ENCODE data around the gene MPPED2. TPM values are rescaled to one million over a fixed set of nuclear protein-coding genes. Genes with fewer than 3 reads are reported as not detected.

The MPPED2 gene
- total and polyA plus RNA-seq, 12 donors: 2.2 to 15.1 (median 10.4) TPM

DNA sequence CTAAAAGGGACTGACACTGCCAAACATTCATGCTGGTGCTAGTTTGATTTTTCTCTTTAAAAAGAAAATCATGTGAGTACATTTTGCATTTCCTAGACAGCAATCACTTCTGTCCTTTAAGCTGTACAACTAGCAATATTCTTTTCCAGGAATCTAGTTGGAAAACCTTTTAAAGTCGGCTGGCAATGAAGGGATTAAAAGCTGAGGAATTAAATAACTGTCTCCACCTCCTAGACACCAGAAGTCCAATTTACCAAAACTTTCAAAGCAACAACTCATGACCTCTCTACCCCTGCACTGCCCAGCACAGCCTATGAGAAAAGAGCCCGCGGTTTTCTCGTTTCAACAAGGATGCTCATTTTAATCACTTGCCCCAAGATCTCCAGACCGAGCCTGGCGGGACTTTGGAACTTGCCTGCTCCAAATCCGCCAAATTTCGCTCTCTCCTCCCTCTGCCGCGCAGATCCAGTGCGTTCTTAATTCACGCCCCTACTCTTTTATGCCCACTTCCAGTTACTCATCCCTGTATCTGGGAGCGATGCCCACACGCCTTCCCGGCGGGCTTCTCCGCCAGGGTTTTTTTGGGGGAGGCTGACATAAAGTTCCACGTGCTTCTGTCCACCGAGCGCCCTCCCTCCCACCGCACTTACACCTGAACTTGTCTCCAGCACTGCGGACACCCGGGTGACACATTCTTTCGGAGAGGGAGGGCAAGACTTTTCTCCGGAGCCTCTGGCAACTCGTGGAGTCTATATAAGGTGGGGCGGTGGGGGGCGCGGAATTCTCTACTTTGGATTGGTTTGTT is 2.5 kb downstream of the MPPED2 start:
- H3K36me3 ChIP-seq: peaks cover 0 to 17% (median 0%) of the 10 kb centered on the region in 9 donors
- H3K4me1 ChIP-seq: peaks cover 0 to 20% (median 9%) of the 10 kb centered on the region in 9 donors
- peak overlapping the region; percentile 72 to 96 (median 90) for H3K4me3 ChIP-seq
- intact Hi-C loops (cut with DNase I): loop anchor here in 9 of 10 donors (5.0 to 10.0 kb wide), 11 partner anchors 96 to 331 kb away; no protein-coding TSS in a partner anchor
- H3K9me3 ChIP-seq: no peaks in the 10 kb centered on the region
- peaks cover 0 to 48% (median 0%) of the 10 kb centered on the region in 7 donors for H3K27me3 ChIP-seq
- DNase-seq: peak; percentile 6 to 12
- TF ChIP-seq, protein P1, sequence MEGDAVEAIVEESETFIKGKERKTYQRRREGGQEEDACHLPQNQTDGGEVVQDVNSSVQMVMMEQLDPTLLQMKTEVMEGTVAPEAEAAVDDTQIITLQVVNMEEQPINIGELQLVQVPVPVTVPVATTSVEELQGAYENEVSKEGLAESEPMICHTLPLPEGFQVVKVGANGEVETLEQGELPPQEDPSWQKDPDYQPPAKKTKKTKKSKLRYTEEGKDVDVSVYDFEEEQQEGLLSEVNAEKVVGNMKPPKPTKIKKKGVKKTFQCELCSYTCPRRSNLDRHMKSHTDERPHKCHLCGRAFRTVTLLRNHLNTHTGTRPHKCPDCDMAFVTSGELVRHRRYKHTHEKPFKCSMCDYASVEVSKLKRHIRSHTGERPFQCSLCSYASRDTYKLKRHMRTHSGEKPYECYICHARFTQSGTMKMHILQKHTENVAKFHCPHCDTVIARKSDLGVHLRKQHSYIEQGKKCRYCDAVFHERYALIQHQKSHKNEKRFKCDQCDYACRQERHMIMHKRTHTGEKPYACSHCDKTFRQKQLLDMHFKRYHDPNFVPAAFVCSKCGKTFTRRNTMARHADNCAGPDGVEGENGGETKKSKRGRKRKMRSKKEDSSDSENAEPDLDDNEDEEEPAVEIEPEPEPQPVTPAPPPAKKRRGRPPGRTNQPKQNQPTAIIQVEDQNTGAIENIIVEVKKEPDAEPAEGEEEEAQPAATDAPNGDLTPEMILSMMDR (IDR thresholded peaks at IDR 0.05): no peak
- peak overlapping the region in 1 of 10 donors; percentile 3 for H3K27ac ChIP-seq
- ATAC-seq: peak in 6 of 8 donors; percentile 4 to 43 (median 15)
- 22 to 32% methylated on average over 29 of the region's 29 CpGs for WGBS, 2 donors

DNA sequence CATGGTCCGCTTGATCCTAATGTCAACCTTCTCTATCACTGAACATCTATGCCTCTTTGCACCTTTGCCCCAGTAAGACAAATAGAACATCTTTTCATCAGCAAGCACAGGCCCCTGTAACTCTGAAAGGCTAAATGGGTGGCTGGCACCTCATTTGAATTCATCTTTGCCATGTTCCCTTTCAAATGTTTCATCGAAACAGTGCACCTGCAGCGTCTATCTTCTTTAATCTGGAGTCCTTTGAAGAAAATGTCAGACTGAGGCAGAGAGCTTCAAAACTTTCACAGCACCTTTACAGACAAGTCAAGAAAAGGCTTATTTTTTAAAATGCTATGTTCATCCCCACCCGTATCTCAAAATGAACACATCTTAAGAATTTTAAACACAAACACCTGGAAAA is 3.4 kb downstream of the MPPED2 start:
- 96 to 97% methylated on average over 4 of the region's 4 CpGs for WGBS, 2 donors
- ATAC-seq (no peak), DNase-seq (no peak)
- Histone ChIP-seq H3K36me3 (peaks cover 0 to 26% (median 0%) of the 10 kb centered on the region in 9 donors), H3K9me3 (no peaks in the 10 kb centered on the region), H3K4me3 (no peak overlapping the region), H3K4me1 (peaks cover 0 to 20% (median 9%) of the 10 kb centered on the region in 9 donors), H3K27ac (no peak overlapping the region), H3K27me3 (peaks cover 0 to 41% (median 0%) of the 10 kb centered on the region in 7 donors)
- intact Hi-C loops (cut with DNase I): loop anchor here in 9 of 10 donors (5.0 to 10.0 kb wide), 11 partner anchors 95 to 332 kb away; no protein-coding TSS in a partner anchor
- TF ChIP-seq, protein P1 (IDR thresholded peaks at IDR 0.05): no peak

DNA sequence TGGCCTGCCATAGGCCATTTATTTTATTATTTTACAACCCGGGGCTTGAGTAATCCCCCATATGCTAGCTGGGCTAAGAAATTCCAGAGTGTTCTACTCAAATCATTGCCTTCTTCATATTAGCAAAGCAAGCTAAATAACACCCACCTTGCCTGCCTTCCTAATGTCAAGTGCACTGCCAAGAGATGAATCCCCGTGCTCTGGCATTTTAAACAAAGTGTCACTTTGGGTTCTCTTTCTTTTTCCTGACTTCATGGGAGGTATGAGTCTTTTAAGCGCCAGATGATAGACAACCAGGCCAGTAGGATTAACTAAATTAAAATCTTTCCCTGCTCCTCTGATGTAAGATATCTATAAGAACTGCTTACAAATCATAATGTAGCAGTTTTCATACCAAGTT is 4.5 kb downstream of the MPPED2 start:
- intact Hi-C loops (cut with DNase I): loop anchor here in 9 of 10 donors (5.0 to 10.0 kb wide), 11 partner anchors 94 to 333 kb away; no protein-coding TSS in a partner anchor
- no peak overlapping the region for H3K27ac ChIP-seq
- TF ChIP-seq, protein P1 (IDR thresholded peaks at IDR 0.05): no peak
- ATAC-seq (no peak), DNase-seq (no peak)
- WGBS, 2 donors: 88 to 95% methylated on average over 3 of the region's 3 CpGs
- H3K4me3 ChIP-seq: no peak overlapping the region
- H3K4me1 ChIP-seq: peaks cover 0 to 14% (median 7%) of the 10 kb centered on the region in 9 donors
- no peaks in the 10 kb centered on the region for H3K9me3 ChIP-seq
- H3K36me3 ChIP-seq: peaks cover 0 to 35% (median 0%) of the 10 kb centered on the region in 9 donors
- peaks cover 0 to 31% (median 0%) of the 10 kb centered on the region in 7 donors for H3K27me3 ChIP-seq

DNA sequence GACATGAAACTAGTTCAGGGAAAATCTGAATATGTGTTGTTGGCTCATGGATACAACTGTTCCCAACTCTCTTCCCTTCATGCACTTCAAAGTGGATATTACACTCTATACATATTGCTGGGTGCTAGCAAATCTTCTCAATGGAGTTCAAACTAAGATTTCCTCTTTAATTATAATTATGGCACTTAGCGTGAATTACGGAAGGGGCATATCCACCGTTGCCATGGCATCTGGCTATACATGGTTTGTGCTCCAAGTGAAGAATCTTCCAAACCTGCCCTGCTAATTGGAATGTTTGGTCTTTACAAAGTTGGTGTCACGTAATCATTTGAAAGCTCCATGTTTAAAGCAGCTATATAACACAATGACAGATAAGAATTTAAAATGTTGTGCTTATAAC is 5.6 kb downstream of the MPPED2 start:
- Histone ChIP-seq H3K9me3 (no peaks in the 10 kb centered on the region), H3K36me3 (peaks cover 0 to 44% (median 0%) of the 10 kb centered on the region in 9 donors), H3K27me3 (peaks cover 0 to 20% (median 0%) of the 10 kb centered on the region in 7 donors), H3K4me1 (peaks cover 0 to 10% (median 5%) of the 10 kb centered on the region in 9 donors), H3K27ac (no peak overlapping the region), H3K4me3 (no peak overlapping the region)
- TF ChIP-seq, protein P1 (IDR thresholded peaks at IDR 0.05): no peak
- intact Hi-C loops (cut with DNase I): loop anchor here in 9 of 10 donors (5.0 to 10.0 kb wide), 11 partner anchors 93 to 334 kb away; no protein-coding TSS in a partner anchor
- DNase-seq: no peak
- 72 to 99% methylated on average over 4 of the region's 4 CpGs for WGBS, 2 donors
- ATAC-seq: no peak

All from heart right ventricle (tissue), 16 donors.